Measurements from ENCODE around the gene CCDC148.
"Not testable (repeated sequence)": the region's sequence is repeated elsewhere in the genome, so short reads cannot be mapped to it uniquely, and the experiment has no call there.

Gene CCDC148

DNA sequence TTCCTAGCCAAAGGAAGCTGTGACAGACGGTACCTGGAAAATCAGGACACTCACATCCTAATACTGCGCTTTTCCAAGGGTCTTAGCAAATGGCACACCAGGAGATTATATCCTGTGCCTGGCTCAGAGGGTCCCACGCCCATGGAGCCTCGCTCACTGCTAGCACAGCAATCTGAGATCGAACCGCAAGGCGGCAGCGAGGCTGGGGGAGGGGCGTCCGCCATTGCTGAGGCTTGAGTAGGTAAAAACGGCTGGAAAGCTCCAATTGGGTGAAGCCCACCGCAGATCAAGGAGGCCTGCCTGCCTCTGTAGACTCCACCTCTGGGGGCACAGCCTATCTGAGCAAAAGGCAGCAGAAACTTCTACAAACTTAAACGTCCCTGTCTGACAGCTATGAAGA lies 22.8 kb downstream of the CCDC148 start:
- H3K4me1 ChIP-seq; in situ Hi-C loops (cut with MboI; ENCODE audit: low sequenced_read_pairs); DNase-seq (ENCODE audit: low spot score in 2 of 2); H3K36me3 ChIP-seq (replicated peaks); H3K9me3 ChIP-seq; H3K4me3 ChIP-seq; H3K27me3 ChIP-seq (ENCODE audit: low read depth): not testable (repeated sequence)

DNA sequence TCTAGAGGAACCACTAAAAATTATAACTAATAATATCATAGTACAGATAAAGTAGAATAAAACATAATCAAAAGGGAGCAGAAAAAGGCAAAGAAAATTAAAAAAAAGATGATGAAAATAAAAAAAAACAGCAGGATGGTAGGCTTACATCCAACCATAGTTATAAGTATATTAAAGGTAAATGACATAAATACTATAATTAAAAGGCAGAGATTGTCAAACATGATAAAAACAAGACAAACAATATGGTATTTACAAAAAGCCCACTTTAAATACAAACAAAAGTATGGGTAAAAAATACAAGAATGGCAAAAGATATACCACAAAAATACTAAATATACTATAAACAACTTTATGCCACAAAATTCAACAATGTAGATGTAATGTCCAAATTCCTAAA lies 24.4 kb downstream of the CCDC148 start:
- in situ Hi-C loops (cut with MboI; ENCODE audit: low sequenced_read_pairs) = no loop called here
- no peaks in the 10 kb centered on the region for H3K9me3 ChIP-seq
- no peaks in the 10 kb centered on the region for H3K27me3 ChIP-seq (ENCODE audit: low read depth)
- DNase-seq (ENCODE audit: low spot score in 2 of 2) = no peak
- no peak overlapping the region for H3K4me3 ChIP-seq
- H3K36me3 ChIP-seq (replicated peaks) = no peaks in the 10 kb centered on the region
- H3K4me1 ChIP-seq = no peaks in the 10 kb centered on the region

DNA sequence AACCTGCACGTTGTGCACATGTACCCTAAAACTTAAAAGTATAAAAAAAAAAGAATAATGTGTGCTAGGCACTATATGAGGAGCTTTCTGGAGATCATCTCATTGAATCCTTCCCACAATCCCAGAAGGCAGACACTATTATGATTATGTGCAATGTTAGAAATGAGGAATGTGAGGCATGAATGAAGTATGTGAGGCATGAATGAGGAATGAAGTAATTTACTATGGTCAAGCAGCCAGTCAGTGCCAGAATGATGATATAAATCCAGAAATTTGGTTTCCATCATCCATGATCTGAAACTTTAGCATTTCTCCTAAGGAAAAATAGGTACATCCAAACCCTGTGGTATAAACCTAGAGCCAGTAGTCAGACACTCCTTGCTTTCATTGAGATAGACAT lies 42.0 kb downstream of the CCDC148 start:
- in situ Hi-C loops (cut with MboI; ENCODE audit: low sequenced_read_pairs) = no loop called here
- H3K9me3 ChIP-seq = no peaks in the 10 kb centered on the region; the same call in 1 of the 2 replicates
- H3K4me1 ChIP-seq = no peaks in the 10 kb centered on the region
- H3K4me3 ChIP-seq = no peak overlapping the region
- H3K27me3 ChIP-seq (ENCODE audit: low read depth) = no peaks in the 10 kb centered on the region
- DNase-seq (ENCODE audit: low spot score in 2 of 2) = no peak
- no peaks in the 10 kb centered on the region for H3K36me3 ChIP-seq (replicated peaks)

DNA sequence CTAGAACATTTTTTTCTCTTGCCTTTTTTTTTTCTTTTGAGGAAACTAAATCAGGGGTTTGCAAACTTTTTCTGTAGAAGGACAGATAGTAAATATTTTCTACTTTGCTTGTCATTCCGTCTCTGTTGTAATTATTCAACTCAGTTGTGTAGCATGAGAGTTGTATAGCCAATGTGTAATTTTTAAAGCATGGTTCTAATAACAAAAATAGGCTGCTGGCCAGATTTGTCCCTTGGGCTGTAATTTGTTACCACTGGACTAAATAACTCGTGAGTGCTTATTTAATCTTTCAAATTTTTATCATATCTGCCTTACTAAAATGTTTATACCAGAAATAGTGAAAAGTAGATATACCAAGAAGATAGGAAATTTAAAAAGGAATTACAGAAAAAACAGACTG lies 43.0 kb downstream of the CCDC148 start:
- in situ Hi-C loops (cut with MboI; ENCODE audit: low sequenced_read_pairs) = no loop called here
- no peaks in the 10 kb centered on the region; the same call in 1 of the 2 replicates for H3K9me3 ChIP-seq
- H3K4me3 ChIP-seq = no peak overlapping the region
- no peak for DNase-seq (ENCODE audit: low spot score in 2 of 2)
- no peaks in the 10 kb centered on the region for H3K4me1 ChIP-seq
- no peaks in the 10 kb centered on the region for H3K36me3 ChIP-seq (replicated peaks)
- no peaks in the 10 kb centered on the region; the same call in 1 of the 2 replicates for H3K27me3 ChIP-seq (ENCODE audit: low read depth)

DNA sequence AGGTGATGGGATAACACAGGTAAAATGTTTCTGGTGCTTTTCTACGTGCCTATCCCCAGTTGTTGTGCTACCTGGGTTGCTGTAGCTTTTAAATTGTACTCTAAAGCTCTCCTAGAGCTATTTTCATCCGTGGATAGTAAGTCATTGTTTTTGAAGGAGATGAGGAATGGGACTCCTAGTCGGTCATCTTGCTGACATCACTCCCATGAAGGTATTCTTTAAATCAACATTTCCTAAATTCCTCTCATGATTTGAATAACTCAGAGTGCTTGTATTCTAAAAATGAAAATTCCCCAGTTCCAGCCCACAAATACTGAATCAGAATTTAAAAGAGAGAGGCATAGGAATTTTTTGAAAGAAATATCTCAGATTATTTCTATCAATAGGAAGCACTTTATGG lies 44.3 kb downstream of the CCDC148 start:
- Histone ChIP-seq H3K36me3 (replicated peaks) (no peaks in the 10 kb centered on the region), H3K9me3 (no peaks in the 10 kb centered on the region; the same call in 1 of the 2 replicates), H3K4me3 (no peak overlapping the region), H3K4me1 (no peaks in the 10 kb centered on the region), H3K27me3 (ENCODE audit: low read depth) (no peaks in the 10 kb centered on the region; the same call in 1 of the 2 replicates)
- DNase-seq (ENCODE audit: low spot score in 2 of 2) = no peak
- in situ Hi-C loops (cut with MboI; ENCODE audit: low sequenced_read_pairs) = no loop called here

DNA sequence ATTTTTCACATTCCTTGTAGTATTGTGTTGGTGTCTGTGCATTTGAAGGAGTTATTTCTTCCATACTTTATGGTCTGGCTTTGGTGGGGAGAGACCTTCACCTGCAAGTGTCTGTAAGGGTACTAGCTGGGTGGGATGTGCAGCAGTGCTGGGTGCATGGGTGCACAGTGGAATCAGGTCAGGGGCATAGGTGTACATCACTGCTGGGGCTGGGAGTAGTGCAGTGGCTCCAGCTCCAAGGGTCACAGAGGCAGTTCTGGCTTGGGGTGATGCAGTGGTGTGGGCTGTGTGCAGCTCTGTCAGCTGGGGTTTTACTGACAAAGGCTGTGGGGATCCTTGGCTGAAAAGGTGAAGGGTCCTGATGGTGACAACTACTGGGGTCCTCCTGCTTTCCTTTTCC lies 44.8 kb downstream of the CCDC148 start:
- H3K9me3 ChIP-seq = no peaks in the 10 kb centered on the region; the same call in 1 of the 2 replicates
- in situ Hi-C loops (cut with MboI; ENCODE audit: low sequenced_read_pairs) = no loop called here
- DNase-seq (ENCODE audit: low spot score in 2 of 2) = no peak

DNA sequence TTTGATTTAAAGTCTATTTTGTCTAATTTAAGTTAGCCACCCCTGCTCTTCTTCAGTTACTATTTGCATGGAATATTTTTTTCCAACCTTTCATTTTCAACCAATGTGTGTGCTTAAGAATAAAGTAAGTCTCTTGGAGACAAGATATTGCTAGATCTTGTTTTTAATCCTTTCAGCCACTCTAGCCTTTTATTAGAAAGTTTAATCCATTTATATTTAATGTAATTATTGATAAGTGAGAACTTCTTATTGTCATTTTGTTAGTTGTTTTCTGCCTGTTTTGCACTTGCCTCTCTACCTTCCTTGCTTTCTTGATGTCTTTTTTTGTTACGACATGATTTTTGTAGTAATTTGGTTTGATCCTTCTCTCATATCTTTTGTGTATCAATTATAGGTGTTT lies 46.4 kb downstream of the CCDC148 start:
- no peak for DNase-seq (ENCODE audit: low spot score in 2 of 2)
- in situ Hi-C loops (cut with MboI; ENCODE audit: low sequenced_read_pairs) = no loop called here

More for the DNA sequence above, 44.8 kb downstream of the CCDC148 start:
- Histone ChIP-seq H3K36me3 (replicated peaks) (no peaks in the 10 kb centered on the region), H3K4me3 (no peak overlapping the region), H3K4me1 (no peaks in the 10 kb centered on the region), H3K27me3 (ENCODE audit: low read depth) (no peaks in the 10 kb centered on the region; the same call in 1 of the 2 replicates)

DNA sequence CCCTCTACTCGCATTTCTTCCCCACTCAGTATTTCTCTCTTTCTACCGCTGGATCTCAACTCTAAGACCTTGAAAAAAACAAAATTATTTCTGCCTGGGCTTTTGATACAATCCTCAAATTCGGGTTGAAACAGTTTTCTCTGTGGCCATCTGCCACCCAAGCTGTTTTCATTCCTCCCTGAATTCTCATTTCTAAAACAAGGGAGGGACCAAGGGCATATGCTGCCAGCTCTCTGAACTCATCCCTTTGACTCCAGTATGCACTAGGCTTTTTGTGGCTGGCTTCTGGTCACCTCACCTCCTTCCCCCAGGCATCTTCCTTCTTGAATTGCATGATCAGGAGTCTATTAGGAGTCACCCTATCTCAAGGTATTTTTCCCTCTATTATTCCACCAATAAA lies 49.5 kb downstream of the CCDC148 start:
- H3K9me3 ChIP-seq = no peaks in the 10 kb centered on the region
- no peaks in the 10 kb centered on the region for H3K36me3 ChIP-seq (replicated peaks)
- in situ Hi-C loops (cut with MboI; ENCODE audit: low sequenced_read_pairs) = no loop called here
- no peak for DNase-seq (ENCODE audit: low spot score in 2 of 2)
- no peak overlapping the region for H3K4me3 ChIP-seq
- H3K27me3 ChIP-seq (ENCODE audit: low read depth) = peaks cover 6% of the 10 kb centered on the region; the same call in 1 of the 2 replicates
- no peaks in the 10 kb centered on the region for H3K4me1 ChIP-seq

More for the DNA sequence above, 46.4 kb downstream of the CCDC148 start:
- Histone ChIP-seq H3K9me3 (no peaks in the 10 kb centered on the region), H3K4me3 (no peak overlapping the region), H3K27me3 (ENCODE audit: low read depth) (peaks cover 4% of the 10 kb centered on the region; the same call in 1 of the 2 replicates), H3K36me3 (replicated peaks) (no peaks in the 10 kb centered on the region), H3K4me1 (no peaks in the 10 kb centered on the region)

DNA sequence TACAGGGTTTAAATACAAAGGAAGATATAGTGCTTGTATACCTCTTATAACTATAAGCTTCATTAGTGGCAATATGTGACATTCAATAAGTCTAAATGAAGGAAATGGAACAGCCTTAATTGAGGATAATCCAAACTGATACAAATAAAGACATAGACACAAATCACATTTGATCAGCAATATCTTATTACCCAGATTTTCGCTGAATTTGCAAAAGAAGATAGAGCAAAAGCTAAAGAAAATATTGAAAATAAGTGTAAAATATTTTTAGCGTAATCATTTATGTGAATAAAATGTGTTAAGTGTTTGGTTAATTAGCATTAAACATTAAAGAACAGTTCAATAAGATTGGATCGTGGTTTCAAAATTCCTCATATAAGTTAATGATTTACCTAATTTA lies 51.2 kb downstream of the CCDC148 start:
- H3K36me3 ChIP-seq (replicated peaks) = no peaks in the 10 kb centered on the region
- H3K9me3 ChIP-seq = no peaks in the 10 kb centered on the region
- H3K4me1 ChIP-seq = no peaks in the 10 kb centered on the region
- H3K4me3 ChIP-seq = no peak overlapping the region
- no peak for DNase-seq (ENCODE audit: low spot score in 2 of 2)
- in situ Hi-C loops (cut with MboI; ENCODE audit: low sequenced_read_pairs) = no loop called here
- peaks cover 6% of the 10 kb centered on the region; the same call in 1 of the 2 replicates for H3K27me3 ChIP-seq (ENCODE audit: low read depth)

DNA sequence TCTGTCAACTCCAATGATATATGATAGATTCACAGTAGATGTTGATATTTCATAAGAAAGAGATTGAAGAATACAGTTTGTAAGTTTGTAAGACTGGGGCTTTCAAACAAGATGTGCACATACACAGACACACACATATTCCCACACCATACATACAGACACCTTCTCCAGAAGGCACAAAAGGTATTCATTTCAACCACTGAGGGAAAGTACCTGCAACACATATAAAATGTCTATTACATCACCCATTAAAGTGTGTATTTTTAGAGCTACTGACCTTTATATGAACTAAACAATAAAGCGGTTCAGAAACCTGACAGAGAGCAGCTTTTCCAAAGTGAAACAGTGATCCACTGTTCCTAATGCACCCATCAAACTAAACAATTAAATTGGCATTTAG lies 53.3 kb downstream of the CCDC148 start:
- in situ Hi-C loops (cut with MboI; ENCODE audit: low sequenced_read_pairs) = no loop called here
- Histone ChIP-seq H3K4me3 (no peak overlapping the region), H3K36me3 (replicated peaks) (no peaks in the 10 kb centered on the region), H3K9me3 (no peaks in the 10 kb centered on the region), H3K4me1 (no peaks in the 10 kb centered on the region), H3K27me3 (ENCODE audit: low read depth) (0 out of 2 replicates have a peak, but pooled peaks cover 6% of the 10 kb centered on the region)
- no peak for DNase-seq (ENCODE audit: low spot score in 2 of 2)

DNA sequence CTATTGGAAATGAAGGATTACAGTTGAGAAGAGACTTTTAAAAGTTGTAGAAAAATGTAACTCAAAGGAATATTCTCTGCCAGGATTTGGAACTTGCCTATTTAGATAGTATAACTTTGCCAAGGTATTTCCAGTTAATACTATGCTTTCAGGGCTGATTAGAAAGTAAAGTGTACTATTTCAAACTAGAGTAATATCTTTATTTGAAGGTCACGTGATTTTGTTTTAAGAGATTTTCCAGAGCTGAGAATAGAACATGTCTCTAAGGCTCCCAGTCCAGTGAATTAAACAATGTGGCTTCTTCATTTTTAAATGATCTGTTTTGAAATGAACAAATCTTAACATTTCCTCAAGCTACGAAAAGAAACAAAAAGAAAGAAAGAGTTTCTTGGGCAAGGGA lies 53.9 kb downstream of the CCDC148 start:
- Histone ChIP-seq H3K9me3 (no peaks in the 10 kb centered on the region), H3K4me3 (no peak overlapping the region), H3K27me3 (ENCODE audit: low read depth) (0 out of 2 replicates have a peak, but pooled peaks cover 6% of the 10 kb centered on the region), H3K36me3 (replicated peaks) (no peaks in the 10 kb centered on the region), H3K4me1 (no peaks in the 10 kb centered on the region)
- in situ Hi-C loops (cut with MboI; ENCODE audit: low sequenced_read_pairs) = no loop called here
- DNase-seq (ENCODE audit: low spot score in 2 of 2) = no peak

DNA sequence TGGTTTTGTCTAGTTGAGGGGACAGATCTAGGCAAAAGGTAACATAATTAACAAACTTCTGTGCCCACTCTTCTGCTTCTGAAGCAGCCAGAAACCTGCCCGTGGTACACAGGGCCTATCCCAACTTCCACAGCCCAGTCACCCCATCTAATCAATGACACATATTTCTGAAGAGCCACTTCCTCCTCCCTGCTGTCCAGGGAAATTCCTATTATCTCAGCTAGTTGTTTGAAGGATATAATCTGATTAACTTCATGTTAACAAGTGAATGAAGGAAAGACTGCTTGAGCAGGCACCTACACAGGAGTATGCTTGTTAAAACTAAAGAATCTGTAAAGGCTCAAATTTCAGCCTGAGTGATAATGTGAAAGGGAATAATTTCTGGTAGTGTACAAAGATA lies 61.4 kb downstream of the CCDC148 start:
- H3K36me3 ChIP-seq (replicated peaks) = no peaks in the 10 kb centered on the region
- in situ Hi-C loops (cut with MboI; ENCODE audit: low sequenced_read_pairs) = no loop called here
- DNase-seq (ENCODE audit: low spot score in 2 of 2) = no peak
- H3K4me1 ChIP-seq = no peaks in the 10 kb centered on the region
- no peaks in the 10 kb centered on the region for H3K9me3 ChIP-seq
- H3K27me3 ChIP-seq (ENCODE audit: low read depth) = no peaks in the 10 kb centered on the region
- no peak overlapping the region for H3K4me3 ChIP-seq

DNA sequence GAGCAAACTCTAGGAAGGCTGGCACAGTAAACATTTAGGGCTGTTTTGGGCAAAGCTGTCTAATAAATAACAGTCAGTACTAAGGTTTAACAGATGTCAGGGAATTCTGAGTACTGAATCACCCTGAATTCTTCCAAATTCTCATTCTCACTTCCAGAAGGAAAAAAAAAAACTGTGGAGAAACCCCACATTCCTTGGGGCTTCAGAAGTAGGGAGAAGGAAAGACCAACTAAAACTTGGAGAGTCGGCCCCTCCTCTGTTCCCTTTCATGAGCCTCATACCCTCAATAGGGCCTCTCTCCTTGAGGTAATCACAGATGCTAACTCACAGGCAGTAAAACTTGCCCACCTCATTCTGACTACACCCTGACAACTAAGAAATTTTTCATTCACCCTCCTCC lies 62.1 kb downstream of the CCDC148 start:
- DNase-seq (ENCODE audit: low spot score in 2 of 2) = no peak
- no peaks in the 10 kb centered on the region for H3K36me3 ChIP-seq (replicated peaks)
- no peaks in the 10 kb centered on the region for H3K4me1 ChIP-seq
- in situ Hi-C loops (cut with MboI; ENCODE audit: low sequenced_read_pairs) = no loop called here
- no peak overlapping the region for H3K4me3 ChIP-seq
- no peaks in the 10 kb centered on the region for H3K9me3 ChIP-seq
- no peaks in the 10 kb centered on the region for H3K27me3 ChIP-seq (ENCODE audit: low read depth)

DNA sequence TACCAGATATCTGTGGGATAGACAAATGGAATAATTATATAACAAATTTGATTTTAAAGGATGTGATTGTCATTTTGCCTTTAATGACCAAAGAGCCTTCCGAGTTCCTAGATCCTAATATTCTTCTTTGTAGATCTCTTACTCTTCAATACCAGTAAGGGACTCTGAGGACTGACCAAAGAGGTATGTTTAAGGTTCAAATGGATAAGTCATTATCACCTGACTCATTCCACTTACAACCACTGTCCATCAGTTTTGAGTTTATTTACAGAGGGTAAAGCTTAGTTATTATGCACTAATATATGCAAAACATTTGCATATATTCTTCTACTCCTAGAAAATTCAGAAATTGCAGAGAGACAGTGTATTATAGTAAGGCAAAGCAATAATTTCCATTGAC lies 62.7 kb downstream of the CCDC148 start:
- no peak overlapping the region for H3K4me3 ChIP-seq
- H3K36me3 ChIP-seq (replicated peaks) = no peaks in the 10 kb centered on the region
- no peak for DNase-seq (ENCODE audit: low spot score in 2 of 2)
- H3K27me3 ChIP-seq (ENCODE audit: low read depth) = peaks cover 2% of the 10 kb centered on the region; the same call in 1 of the 2 replicates
- in situ Hi-C loops (cut with MboI; ENCODE audit: low sequenced_read_pairs) = no loop called here
- no peaks in the 10 kb centered on the region for H3K9me3 ChIP-seq
- no peaks in the 10 kb centered on the region for H3K4me1 ChIP-seq

DNA sequence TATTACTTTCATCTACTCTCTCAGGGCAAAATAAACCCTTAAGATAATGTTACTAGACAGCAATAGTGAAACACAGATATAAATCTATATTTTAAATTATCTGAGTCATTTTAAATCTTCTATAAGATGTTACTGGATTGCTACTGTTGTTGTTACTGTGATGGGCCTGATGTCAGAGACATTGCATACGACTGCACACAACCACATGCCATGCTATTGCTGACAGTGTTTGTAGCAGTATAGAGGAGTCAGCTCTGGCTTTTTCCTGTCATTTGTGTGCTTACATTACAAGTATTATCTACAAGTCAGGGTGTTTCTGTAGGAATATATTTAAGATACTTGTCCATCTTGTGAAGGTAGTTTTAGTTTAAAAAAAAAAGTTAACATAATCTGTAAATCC lies 63.9 kb downstream of the CCDC148 start:
- Histone ChIP-seq H3K4me3 (no peak overlapping the region), H3K4me1 (no peaks in the 10 kb centered on the region), H3K9me3 (no peaks in the 10 kb centered on the region), H3K36me3 (replicated peaks) (no peaks in the 10 kb centered on the region), H3K27me3 (ENCODE audit: low read depth) (peaks cover 3% of the 10 kb centered on the region; the same call in 1 of the 2 replicates)
- DNase-seq (ENCODE audit: low spot score in 2 of 2) = no peak
- in situ Hi-C loops (cut with MboI; ENCODE audit: low sequenced_read_pairs) = no loop called here
